Superior temporal gyrus (tissue), 1 donor: Measurements from ENCODE around the gene AK8.
A peak's percentile ranks its signal among the peaks of the same experiment; 100 is the strongest.

Experiments used
- DNase-seq: peaks from one replicate; pipeline ENCODE4 v3.0.0-alpha.2; 2016; ENCODE audit errors: extremely low spot score

AK8 gene

GRCh38 chr9:132825430-132825829 lies 52.7 kb downstream of the AK8 start:
- no peak for DNase-seq

GRCh38 chr9:132824951-132825350 lies 53.1 kb downstream of the AK8 start:
- no peak for DNase-seq

GRCh38 chr9:132824151-132824550 lies 53.9 kb downstream of the AK8 start:
- no peak for DNase-seq

GRCh38 chr9:132823370-132824145 lies 54.5 kb downstream of the AK8 start:
- no peak for DNase-seq

GRCh38 chr9:132820169-132820944 lies 57.7 kb downstream of the AK8 start:
- no peak for DNase-seq

GRCh38 chr9:132818588-132818987 lies 59.5 kb downstream of the AK8 start:
- DNase-seq = no peak

- no peak for DNase-seq
These were observed 63.1 kb downstream of the AK8 start for GRCh38 chr9:132814937-132815336.

GRCh38 chr9:132813115-132813771 lies 64.8 kb downstream of the AK8 start:
- DNase-seq = no peak

- DNase-seq = no peak
These were observed 66.1 kb downstream of the AK8 start for GRCh38 chr9:132811985-132812384.

GRCh38 chr9:132810314-132810713 lies 67.8 kb downstream of the AK8 start:
- no peak for DNase-seq

- no peak for DNase-seq
These were observed 68.3 kb downstream of the AK8 start for GRCh38 chr9:132809677-132810271.

- DNase-seq = no peak
These were observed 69.4 kb downstream of the AK8 start for GRCh38 chr9:132808645-132809044.

- no peak for DNase-seq
These were observed 71.2 kb downstream of the AK8 start for GRCh38 chr9:132806723-132807421.

- no peak for DNase-seq
These were observed 71.8 kb downstream of the AK8 start for GRCh38 chr9:132806306-132806705.

- no peak for DNase-seq
These were observed 73.3 kb downstream of the AK8 start for GRCh38 chr9:132804576-132805295.

- no peak for DNase-seq
These were observed 75.8 kb downstream of the AK8 start for GRCh38 chr9:132802121-132802795.

- no peak for DNase-seq
These were observed 76.4 kb downstream of the AK8 start for GRCh38 chr9:132801659-132802058.

- DNase-seq = peak; percentile 90
These were observed 77.9 kb downstream of the AK8 start for GRCh38 chr9:132800038-132800648.

- no peak for DNase-seq
These were observed 79.0 kb downstream of the AK8 start for GRCh38 chr9:132798817-132799790.
